HG02642 (cell line): Measurements from ENCODE around the gene MAP2.

ENCODE experiments used
- ATAC-seq: cut with Tn5 transposase; IDR thresholded peaks from one replicate; pipeline ENCODE4 v1.9.1; 2021; ENCODE audit warnings: mild to moderate bottlenecking; ENCODE audit not compliant: unreplicated experiment, poor library complexity

Gene MAP2

DNA sequence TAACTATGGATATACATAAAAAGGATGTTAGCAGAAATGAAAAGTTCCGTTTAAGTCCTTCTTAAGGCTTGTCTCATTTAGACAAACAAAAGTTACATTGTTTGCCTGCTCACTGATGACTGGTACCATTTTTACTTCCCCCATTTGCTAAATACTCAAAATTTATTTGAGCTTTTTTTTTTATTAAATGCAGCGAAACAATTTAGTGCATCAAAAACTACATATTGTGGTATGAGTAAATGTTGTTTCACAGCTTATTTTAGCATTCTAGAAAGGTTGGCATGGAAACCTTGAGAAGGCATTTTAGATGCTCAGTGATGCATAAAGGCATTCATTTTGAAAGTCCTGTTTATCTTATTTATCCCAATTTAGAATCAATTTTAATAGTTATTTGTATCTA, 100.0 kb downstream of the MAP2 start:
- peak; percentile 52 for ATAC-seq

DNA sequence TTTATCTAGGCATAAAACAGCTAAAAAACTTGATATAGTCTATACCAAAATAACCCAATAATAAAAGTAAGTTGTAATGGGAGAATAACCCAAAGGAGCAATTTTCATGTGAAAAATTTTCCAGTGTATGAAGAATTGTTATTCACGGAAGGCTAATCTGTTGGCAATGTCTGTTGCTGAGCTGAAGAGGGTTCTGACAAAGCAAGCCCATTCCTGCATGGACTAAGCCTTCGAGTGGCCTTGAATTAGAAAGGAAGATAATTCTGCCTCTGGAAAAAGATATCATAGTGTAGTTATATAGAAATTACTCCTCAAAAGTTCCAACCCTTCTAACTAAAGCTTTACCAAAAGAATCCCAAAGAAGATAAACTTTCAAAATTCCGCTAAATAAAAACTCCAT, 101.5 kb downstream of the MAP2 start:
- no peak for ATAC-seq

DNA sequence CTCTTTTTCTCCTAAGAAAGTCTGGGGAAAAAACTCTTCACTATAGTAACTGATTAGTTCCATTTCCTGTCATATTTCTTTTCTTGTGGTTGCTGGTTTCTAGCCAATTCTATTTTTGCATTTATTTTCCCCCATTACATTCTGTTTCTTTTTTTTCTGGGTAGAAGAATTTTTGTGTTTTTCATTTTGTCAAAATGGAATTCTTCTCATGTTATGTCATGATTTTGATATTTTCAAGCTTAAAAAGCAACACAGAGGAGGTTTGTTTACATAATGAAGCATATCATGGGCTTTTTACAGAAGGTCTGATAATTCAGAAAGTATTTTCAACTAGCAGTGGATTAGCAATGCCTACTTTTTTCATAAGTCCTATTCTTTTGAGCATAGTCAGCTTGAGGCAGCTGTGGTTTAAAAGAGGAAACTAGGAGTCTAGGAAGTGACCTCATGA, 102.0 kb downstream of the MAP2 start:
- no peak for ATAC-seq

DNA sequence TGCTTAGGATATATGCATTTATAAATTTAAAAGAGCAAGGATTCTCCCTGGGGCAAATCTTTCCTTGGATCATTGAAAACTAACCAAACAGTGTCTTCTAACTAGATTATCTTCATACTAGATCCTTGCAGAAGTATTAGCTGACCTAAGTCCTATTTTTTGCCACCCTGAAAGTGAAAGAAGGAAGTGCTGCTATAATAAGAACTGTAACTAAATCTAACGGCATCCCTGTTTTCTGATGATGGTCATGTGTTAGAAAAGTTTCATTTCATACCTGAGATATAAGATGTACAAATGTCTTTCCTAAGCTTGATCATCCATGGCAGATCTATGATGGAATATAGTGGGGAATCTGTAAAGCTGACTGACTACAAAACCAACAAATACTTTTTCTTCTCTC, 102.7 kb downstream of the MAP2 start:
- no peak for ATAC-seq

DNA sequence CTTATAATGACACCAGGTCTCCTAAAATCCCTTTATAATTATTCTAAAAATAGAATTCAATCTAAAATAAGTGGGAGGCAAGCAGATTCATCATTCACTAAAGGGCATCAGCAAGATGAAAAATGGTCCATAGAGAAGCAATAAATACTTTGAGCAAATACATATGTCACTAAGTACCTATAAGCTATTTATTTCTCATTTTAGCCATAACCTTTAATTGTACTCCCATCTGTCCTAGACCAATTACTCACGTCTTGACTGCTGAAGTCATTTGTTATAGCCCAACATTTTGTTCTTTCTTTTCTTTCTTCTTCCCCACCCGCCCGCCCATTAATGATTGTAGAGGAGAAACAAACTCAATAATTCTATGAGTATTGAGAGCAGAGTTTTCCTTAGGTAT, 105.7 kb downstream of the MAP2 start:
- ATAC-seq: no peak

DNA sequence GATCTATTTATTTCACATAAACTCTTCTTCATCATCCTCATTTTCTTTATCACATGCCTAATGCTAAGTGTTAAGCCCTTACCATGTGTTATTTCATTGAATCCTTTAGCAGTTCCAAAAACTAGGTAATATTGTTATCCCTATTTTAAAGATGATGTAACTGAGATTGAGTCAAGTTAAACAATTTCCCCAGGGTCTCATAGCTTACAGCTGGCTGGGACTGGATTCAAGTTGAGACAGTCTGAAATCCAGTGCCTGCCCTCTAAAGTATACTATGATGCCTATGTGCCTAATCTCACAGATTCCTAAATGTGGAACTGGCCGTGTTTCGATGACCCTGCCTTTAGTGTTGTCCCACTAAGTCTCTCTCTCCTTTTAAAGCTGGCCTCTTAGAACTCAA, 108.5 kb downstream of the MAP2 start:
- ATAC-seq: no peak

DNA sequence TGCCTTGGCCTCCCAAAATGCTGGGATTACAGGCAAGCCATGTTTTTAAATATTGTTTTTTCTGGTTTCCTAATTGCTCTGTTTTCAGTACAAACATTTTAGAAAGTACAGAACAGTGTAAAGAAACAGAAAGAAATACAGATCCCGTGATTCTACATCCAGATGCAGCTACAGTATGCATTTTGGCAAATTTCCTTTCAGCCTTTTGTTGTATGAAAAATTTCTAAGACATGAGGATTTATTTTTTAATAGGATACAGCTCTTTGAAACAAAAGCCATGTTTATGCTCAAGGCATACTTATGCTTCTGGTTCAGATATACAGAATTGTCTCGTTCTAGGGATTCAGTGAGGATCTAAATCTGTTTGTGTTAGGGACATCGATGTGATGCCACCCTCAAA, 109.5 kb downstream of the MAP2 start:
- no peak for ATAC-seq

DNA sequence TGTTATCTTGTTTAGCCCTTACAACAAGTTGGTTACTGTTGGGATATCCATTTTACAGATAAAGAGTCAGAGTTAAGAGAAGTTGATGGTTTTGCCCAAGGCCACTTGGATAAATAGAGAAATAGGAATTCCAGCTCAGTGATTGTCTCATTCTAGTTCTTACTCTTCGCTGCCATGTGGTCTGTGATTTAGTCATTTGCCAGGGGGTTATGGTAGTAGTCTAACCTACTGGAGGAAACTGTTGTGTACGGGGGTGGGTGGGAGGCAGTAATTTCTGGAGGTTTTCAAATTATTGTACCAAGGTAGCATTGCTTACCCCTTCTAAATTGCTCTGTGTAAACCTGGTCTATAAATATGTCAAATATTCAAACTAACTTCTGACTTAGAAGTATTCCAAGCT, 110.4 kb downstream of the MAP2 start:
- peak; percentile 53 for ATAC-seq

DNA sequence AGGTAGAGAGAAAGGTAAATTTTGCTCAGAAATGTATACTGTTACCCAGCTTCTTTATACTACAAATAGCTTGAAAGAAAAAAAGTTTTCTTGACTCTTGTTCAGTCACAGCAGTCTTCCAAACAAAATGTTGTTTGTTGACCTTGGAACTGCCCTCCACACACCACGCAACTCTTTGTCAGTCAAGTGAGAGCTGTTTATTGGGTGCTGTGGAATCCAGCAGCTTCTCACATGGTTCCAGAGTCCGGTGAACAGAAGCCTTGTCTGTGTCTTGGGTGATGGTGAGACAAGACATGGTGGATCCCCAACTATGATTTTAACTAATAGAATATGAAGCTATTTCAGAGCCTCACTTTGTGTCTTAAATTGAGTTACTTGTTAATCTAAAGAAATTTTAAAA, 112.5 kb downstream of the MAP2 start:
- no peak for ATAC-seq

DNA sequence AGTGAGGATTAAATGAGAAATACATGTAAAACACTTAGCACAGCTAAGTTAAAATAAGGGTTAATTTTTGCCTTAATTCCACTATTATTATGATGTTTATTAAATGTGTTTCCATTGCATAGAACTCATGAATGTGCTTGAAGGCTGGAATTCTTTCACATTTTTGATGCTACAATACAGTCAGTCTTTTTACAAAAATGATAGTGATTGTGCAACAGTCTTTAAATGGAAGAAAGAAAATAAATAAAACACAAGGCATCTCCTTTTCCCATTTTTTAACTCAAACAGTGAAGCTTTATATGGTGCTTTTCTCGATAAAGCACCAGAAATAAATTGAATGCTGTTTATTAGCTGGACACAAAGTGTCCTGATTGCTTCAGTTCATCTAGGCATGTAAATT, 123.9 kb downstream of the MAP2 start:
- ATAC-seq: no peak

DNA sequence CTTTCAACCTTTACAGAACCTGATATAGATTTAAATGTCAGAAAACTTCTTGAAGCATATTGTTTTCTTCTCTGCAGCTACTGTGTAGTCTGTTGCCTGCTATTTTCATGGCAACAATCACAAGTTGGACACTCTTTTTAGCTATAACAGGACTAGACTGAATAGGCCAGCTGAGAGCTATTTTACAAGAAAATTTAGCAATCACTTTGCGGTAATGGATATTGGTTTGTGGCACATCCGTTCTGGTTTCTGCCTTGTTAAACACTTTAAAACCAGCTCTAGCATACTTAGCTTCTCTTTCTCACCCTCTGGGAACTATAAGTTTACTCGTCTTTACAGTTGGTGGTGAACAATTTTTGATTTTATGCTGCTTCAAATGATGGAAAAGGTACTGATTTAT, 125.7 kb downstream of the MAP2 start:
- ATAC-seq: no peak

DNA sequence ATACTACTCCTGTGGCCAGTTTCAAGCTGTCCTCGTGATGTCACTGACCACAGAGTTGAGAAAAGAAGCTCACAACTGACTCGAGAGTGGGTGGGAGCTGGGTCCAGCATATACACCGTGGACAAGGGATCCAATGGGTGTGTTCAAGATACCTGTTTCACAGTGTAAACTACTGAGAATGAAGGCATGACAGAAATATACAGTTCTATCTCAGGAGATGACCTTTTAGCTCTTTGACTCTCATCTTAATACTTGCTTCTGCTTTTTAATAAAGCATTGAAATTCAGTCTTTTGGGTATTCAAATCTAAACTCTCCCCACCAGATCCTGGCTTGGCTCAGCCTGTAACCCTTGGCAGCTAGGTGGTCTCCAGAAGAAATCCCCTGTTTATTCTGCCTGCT, 130.1 kb downstream of the MAP2 start:
- no peak for ATAC-seq

DNA sequence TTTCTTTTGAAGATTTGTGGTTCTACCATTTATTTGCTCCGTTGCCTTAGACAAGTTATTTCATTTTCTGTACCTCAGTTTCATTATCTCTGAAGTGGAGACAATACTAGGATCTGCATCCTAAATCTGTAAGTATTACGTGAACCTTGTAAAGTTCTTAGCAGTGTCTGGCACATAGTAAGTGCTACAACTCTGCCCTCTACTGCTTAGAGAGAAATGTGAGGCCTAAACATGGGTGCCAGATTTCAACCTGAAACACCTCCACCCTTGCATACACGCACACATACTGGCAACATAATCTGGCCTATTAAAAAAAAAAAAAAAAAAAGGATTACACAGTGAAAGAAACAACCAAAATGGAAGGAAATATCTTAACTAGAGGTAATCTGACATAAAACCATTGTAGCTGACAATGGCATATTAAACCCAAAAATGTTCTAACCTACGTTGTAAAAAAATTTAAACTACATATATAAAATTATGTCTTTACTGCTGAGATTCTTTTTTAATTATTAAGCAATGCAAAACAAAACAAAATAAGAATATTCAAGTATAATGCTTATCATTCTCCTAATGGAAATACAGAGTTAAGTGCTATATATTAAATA, 132.6 kb downstream of the MAP2 start:
- peak; percentile 74 for ATAC-seq

DNA sequence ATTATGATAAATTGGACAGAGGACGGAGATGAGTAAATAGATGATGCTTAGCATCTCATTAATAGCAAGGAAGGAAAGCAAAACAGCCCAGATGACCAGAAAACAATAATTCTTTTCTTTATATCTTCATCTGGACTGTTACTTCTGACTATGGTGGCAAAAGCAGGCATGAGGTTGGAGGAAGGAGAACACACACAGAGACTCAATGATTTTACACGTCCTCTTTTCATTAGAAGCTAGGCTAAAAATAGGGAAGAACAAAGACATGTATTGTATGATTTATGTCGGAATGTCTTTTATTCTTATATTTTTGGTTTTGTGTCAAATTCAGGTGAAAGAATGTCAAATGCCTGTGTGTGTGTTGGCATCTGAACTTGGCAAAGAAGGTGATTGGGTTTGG, 137.1 kb downstream of the MAP2 start:
- no peak for ATAC-seq

DNA sequence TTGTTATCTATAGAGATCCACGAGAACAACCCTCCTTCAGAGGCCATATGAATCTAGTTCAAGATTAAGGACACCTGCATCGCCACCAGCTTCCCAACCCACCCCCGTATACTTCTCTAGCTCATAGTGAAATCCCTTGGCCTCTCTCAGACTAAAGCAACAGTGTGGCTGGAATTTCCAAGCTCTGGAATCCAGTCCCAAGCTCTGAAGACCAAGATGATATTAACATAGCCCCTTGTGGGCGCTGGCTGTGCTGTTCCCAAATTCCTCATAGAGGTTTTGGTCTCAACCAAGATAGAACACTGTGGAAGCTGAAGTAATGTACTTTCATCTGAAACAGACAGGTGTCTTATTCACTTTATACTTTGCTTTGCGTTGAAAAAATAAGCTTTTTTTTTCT, 139.6 kb downstream of the MAP2 start:
- no peak for ATAC-seq

DNA sequence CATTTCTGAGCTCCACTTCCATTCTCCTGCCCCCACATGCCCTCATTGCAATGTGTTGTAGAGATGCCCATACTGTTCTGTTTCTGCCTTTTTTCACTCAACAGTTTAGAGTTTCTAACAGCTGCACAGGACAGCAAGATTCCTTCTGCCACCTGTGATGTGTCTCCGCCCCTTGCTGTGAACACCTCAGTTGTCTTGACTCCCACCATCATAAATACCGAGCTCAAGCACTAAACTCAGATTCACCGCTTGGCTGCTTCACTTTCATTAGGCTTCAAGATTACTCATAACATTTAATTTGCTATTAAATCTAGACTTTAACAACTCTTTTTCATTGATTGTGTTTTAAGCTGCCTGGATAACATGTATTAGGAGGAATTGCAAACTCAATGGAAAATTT, 141.0 kb downstream of the MAP2 start:
- no peak for ATAC-seq

DNA sequence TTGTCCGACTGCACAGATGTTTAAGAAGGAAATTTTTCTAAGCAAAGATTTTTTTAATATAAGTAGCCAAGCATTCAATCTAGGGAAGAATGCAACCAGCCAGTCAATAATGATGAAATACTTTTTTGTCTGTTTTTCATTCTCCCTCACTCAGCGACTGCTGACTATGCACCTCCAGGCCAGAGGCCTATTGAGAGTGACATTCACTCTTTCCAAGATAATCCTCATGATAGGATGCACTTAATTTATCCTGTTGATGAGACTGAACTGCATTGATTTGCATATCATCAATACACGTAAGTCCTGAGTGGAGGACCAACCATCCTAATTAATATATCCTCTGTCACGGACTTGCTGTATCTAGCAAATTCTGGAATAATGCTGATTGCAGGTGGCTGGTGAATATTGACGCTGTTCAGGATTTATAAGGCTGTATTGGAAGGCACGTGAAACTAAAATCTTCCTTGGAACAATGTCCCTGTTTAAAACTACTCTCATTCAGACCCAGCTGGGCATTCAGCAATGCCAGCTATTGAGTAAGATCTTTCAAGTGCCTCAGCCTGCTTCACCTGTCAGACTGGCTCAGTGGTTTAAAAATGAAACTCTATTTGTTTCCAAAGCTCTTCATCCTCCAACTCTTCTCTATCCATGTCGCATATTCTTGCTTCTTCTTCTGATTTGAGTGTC, 142.2 kb downstream of the MAP2 start:
- ATAC-seq: no peak

DNA sequence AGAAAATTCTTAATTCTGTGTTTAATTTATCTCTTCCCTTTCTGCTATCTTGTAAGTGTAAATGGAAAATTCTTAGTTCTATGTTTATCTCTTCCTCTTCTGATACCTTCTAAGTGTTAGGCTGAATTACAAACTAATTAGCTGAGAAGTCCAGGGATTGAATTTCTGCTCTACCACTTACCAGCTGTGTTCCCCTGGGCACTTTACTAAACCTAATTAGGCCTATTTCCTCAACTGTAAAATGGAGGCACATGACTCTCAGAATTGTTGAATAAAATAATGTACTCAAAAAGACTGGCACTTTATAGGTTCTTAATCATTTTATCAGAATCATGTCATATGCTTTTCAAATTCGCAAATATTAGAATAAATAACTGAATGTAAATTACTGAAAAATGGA, 146.3 kb downstream of the MAP2 start:
- ATAC-seq: no peak

DNA sequence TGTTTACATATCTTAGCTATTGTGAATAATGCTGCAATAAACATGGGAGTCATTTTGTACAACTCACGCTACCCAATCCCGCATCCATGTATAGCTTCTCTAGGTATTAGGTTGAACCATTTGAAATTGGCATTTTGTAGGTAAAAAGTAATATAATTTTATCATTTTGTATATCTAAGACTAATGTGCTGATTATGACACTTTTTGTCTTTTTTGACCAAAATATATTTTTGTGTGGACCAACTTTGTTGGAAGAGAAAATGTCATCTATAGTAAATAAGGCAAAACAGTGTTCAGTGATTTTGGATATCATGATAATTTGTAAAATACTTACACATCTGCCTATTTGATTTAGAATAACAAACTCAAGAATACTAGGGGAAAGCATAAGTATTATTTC, 150.7 kb downstream of the MAP2 start:
- no peak for ATAC-seq

DNA sequence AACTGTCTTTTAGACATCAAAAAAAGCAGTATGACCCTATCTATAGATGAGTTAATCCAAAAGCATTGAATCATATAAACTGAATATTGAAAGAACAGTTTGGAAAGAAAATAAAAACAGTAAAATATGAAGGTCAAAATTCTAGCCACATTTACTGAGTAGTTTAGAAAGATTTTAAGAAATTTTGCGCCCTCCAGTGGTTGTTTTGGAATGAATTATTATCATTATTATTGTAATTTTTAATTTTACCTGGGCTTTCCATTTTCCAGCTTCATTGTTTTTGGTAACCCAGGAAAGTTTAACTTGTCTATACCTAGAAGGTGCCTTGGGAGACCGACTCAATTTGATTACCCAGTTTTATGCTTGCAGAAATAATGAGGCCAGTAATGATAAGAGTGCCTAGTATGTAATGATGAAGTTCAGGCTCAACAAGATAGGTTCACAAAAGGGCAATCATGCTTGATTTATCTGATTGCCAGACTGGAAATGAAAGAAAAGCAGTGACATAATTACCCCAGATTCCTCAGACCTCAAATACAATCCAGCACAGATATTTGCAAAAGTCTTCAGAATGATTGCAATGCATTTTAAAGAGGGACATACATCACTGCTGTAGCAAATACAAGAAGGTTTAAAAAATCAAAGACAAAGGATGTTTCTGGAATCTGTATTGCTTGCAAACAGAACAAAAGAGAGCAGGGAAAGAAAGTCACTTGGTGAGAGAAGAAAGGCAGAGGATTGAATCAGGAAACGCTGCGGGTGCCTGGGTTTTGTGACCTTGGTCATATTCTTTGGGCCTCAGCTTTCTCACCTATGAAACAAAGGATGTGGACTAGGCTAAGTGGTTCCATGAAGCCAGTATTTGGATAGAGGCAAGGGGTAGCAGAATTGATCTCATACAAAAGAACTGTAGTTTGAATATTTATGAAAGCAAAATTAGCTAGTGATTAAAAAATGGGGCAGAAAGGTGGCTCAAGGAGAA, 153.8 kb downstream of the MAP2 start:
- no peak for ATAC-seq

DNA sequence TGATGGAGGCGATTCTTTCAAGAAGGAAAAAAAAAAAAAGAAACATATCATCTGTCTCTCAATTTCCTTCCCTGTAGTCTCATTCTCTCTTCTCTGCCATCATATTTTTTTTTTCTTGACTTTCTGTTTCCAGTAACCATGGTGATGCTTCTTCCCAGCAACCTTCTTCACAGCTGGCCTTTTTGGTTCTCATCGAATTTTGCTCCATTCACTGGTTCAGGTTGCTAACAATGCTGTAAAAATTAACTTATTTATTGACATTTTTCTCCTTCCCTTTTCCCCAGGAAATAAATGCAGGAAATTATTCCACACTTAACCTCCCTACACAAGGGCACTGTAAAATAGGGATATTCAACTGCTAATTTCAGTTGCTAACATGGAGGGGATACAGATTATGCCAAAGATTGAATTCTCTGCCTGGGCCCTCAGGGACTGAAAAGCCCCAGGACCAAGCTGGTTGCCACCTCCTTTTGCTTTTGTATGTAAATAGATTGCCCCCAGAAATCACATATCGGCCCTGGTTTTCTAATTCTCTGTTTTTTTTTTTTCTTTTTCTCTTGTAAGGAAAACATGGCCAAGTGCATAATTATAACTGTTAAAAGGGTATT, 154.7 kb downstream of the MAP2 start:
- no peak for ATAC-seq
